Liver (tissue), 9 donors: ENCODE results near the gene ABCC3. TPM values are rescaled to one million over a fixed set of nuclear protein-coding genes. Genes with fewer than 3 reads are reported as not detected.
A peak's percentile ranks its signal among the peaks of the same experiment; 100 is the strongest.

Source experiments
- DNase-seq: peaks from one replicate; pipeline ENCODE4 v3.0.0-alpha.2; 2017; ENCODE audit warnings: low spot score
- H3K27ac ChIP-seq, 2 donors: one replicate each; pipeline ENCODE4 v1.7.0; 2013; ENCODE audit warnings: inconsistent platforms in 2 of 2, low read length in 2 of 2, control low read depth in 1 of 2, low read depth in 1 of 2, mild to moderate bottlenecking in 1 of 2
- H3K27me3 ChIP-seq, 4 donors: one replicate each; pipeline versions ENCODE4 v1.6.1 to v1.7.0; 2013; ENCODE audit warnings: low read length in 3 of 4, inconsistent platforms in 1 of 4, mild to moderate bottlenecking in 1 of 4, moderate library complexity in 1 of 4; ENCODE audit not compliant: control insufficient read depth in 4 of 4, insufficient read depth in 4 of 4
- H3K36me3 ChIP-seq, 4 donors: one replicate each; pipeline versions ENCODE4 v1.6.1 to v1.7.0; 2013; ENCODE audit warnings: low read length in 3 of 4, mild to moderate bottlenecking in 3 of 4, low read depth in 1 of 4, moderate library complexity in 1 of 4; ENCODE audit not compliant: control insufficient read depth in 4 of 4, insufficient read depth in 3 of 4
- H3K4me1 ChIP-seq, 4 donors: one replicate each; pipeline versions ENCODE4 v1.6.1 to v1.7.0; 2013; ENCODE audit warnings: low read length in 3 of 4, mild to moderate bottlenecking in 3 of 4, moderate library complexity in 1 of 4; ENCODE audit not compliant: control insufficient read depth in 4 of 4, insufficient read depth in 4 of 4
- H3K4me3 ChIP-seq, 3 donors: one replicate each; pipeline versions ENCODE4 v1.6.1 to v1.7.0; 2013; ENCODE audit warnings: low read length in 3 of 3, control low read depth in 1 of 3, low read depth in 1 of 3, mild to moderate bottlenecking in 1 of 3
- H3K9ac ChIP-seq, 2 donors: one replicate each; pipeline ENCODE4 v1.7.0; 2013; ENCODE audit warnings: low read length in 2 of 2, mild to moderate bottlenecking in 2 of 2, moderate library complexity in 2 of 2, control low read depth in 1 of 2, low read depth in 1 of 2
- H3K9me3 ChIP-seq, 4 donors: one replicate each; pipeline versions ENCODE4 v1.6.1 to v1.7.0; 2013; ENCODE audit warnings: low read length in 3 of 4; ENCODE audit not compliant: control insufficient read depth in 4 of 4
- ATF3 ChIP-seq: IDR thresholded peaks from 2 replicates; pipeline ENCODE4 v1.6.1; 2016; ENCODE audit warnings: antibody characterized with exemption
- CTCF ChIP-seq: fragments of 150-350 bp; IDR thresholded peaks from 2 replicates; pipeline ENCODE4 v1.5.1; 2017; ENCODE audit warnings: improper control_type of control experiment, low read depth, low read length; ENCODE audit not compliant: missing input control
- EGR1 ChIP-seq, 2 donors: IDR thresholded peaks; 2 replicates each; pipeline ENCODE4 v1.6.1; 2016 to 2018; ENCODE audit warnings: antibody characterized with exemption in 2 of 2, low read depth in 2 of 2
- FOXA1 ChIP-seq: IDR thresholded peaks from 2 replicates; pipeline ENCODE4 v1.6.1; 2016; ENCODE audit warnings: antibody characterized with exemption
- FOXA2 ChIP-seq: IDR thresholded peaks from 2 replicates; pipeline ENCODE4 v1.6.1; 2016; ENCODE audit warnings: antibody characterized with exemption
- GABPA ChIP-seq, 2 donors: IDR thresholded peaks in 1 of 2; conservative IDR thresholded peaks in 1 of 2; 2 replicates each; pipeline ENCODE4 v1.6.1; 2016; ENCODE audit warnings: antibody characterized with exemption in 2 of 2, mild to moderate bottlenecking in 1 of 2, moderate library complexity in 1 of 2
- HNF4A ChIP-seq, 2 donors: conservative IDR thresholded peaks; 2 replicates each; pipeline ENCODE4 v1.6.1; 2016; ENCODE audit warnings: antibody characterized with exemption in 2 of 2, mild to moderate bottlenecking in 2 of 2
- HNF4G ChIP-seq: IDR thresholded peaks from 2 replicates; pipeline ENCODE4 v1.6.1; 2016; ENCODE audit warnings: antibody characterized with exemption
- JUND ChIP-seq, 2 donors: IDR thresholded peaks; 2 replicates each; pipeline ENCODE4 v1.6.1; 2016; ENCODE audit warnings: antibody characterized with exemption in 2 of 2
- MAX ChIP-seq: IDR thresholded peaks from 2 replicates; pipeline ENCODE4 v1.6.1; 2016; ENCODE audit warnings: antibody characterized with exemption
- NR2F2 ChIP-seq: IDR thresholded peaks from 2 replicates; pipeline ENCODE4 v1.6.1; 2016; ENCODE audit warnings: antibody characterized with exemption
- RAD21 ChIP-seq, 2 donors: IDR thresholded peaks; 2 replicates each; pipeline ENCODE4 v1.6.1; 2016; ENCODE audit warnings: antibody characterized with exemption in 2 of 2, mild to moderate bottlenecking in 2 of 2
- REST ChIP-seq: IDR thresholded peaks from 2 replicates; pipeline ENCODE4 v1.6.1; 2016; ENCODE audit warnings: antibody characterized with exemption, mild to moderate bottlenecking
- RXRA ChIP-seq, 2 donors: IDR thresholded peaks; 2 replicates each; pipeline ENCODE4 v1.6.1; 2017 to 2018; ENCODE audit warnings: antibody characterized with exemption in 2 of 2, mild to moderate bottlenecking in 1 of 2
- SP1 ChIP-seq: IDR thresholded peaks from 2 replicates; pipeline ENCODE4 v1.6.1; 2018; ENCODE audit warnings: antibody characterized with exemption, mild to moderate bottlenecking
- TAF1 ChIP-seq: conservative IDR thresholded peaks from 2 replicates; pipeline ENCODE4 v1.6.1; 2016; ENCODE audit warnings: antibody characterized with exemption, mild to moderate bottlenecking
- YY1 ChIP-seq: IDR thresholded peaks from 2 replicates; pipeline ENCODE4 v1.6.1; 2016; ENCODE audit warnings: antibody characterized with exemption, mild to moderate bottlenecking
- ZBTB33 ChIP-seq: IDR thresholded peaks from 2 replicates; pipeline ENCODE4 v1.6.1; 2016; ENCODE audit warnings: antibody characterized with exemption
- WGBS: extraction: QIAGEN DNeasy Blood & Tissue Kit; methylation state at CpG from one replicate; pipeline ENCODE4 v1.1.7; 2013; 5-methylcytosine and 5-hydroxymethylcytosine counted together
- polyA plus RNA-seq, 2 donors: library from polyadenylated mRNA; stranded (reverse) in 1 of 2; unstranded in 1 of 2; fragments of 200-250 nt in 1 of 2; fragments of >200 nt in 1 of 2; fragmentation: Nextera tagmentation in 1 of 2; extraction: Ambion mirVana in 1 of 2; gene quantifications; one replicate each; pipeline versions ENCODE4 v1.2.1 to v1.2.3, GENCODE V29; 2013 to 2015
- total RNA-seq, 2 donors: library from RNA; depleted of rRNA; stranded (reverse); fragments of >200 nt; gene quantifications; one replicate each; pipeline ENCODE4 v1.2.3, GENCODE V29; 2014
- donor health status: healthy.
- donor health status: healthy.
- donor health status: healthy.
- donor health status: healthy.
- donor health status: healthy.

The ABCC3 gene
- total and polyA plus RNA-seq, 4 donors, result 10.5 to 197 (median 80.5) TPM

- Histone ChIP-seq H3K27ac (peak overlapping the region; percentile 85 to 94), H3K4me1 (peaks cover 40 to 81% (median 73%) of the 10 kb centered on the region in 4 donors), H3K27me3 (no peaks in the 10 kb centered on the region), H3K36me3 (peaks cover 0 to 4% (median 1%) of the 10 kb centered on the region in 4 donors), H3K4me3 (no peak overlapping the region), H3K9ac (peak overlapping the region in 1 of 2 donors; percentile 15), H3K9me3 (no peaks in the 10 kb centered on the region)
- TF ChIP-seq REST (peak; percentile 75), ATF3 (peak; percentile 99), HNF4G (peak; percentile 94), HNF4A (conservative IDR thresholded peaks at IDR 0.05) (peak; percentile 96 to 98), NR2F2 (no peak), YY1 (peak; percentile 93), RAD21 (IDR thresholded peaks at IDR 0.05) (peak; percentile 62 to 68), EGR1 (IDR thresholded peaks at IDR 0.05; ENCODE audit: low read depth in 2 of 2) (peak in 1 of 2 donors; percentile 75), ZBTB33 (peak; percentile 80), TAF1 (no peak), SP1 (peak; percentile 97), MAX (peak; percentile 98), RXRA (IDR thresholded peaks at IDR 0.05) (peak; percentile 88 to 96), JUND (IDR thresholded peaks at IDR 0.05) (peak; percentile 99), FOXA1 (no peak), FOXA2 (peak; percentile 36), GABPA (IDR thresholded peaks at IDR 0.05 in 1 of 2, conservative IDR thresholded peaks at IDR 0.05 in 1 of 2) (peak in 1 of 2 donors; percentile 60), CTCF (no peak)
- 38% methylated on average over 14 of the region's 14 CpGs for WGBS
- DNase-seq, result no peak
These were observed 52.0 kb downstream of the ABCC3 start for GRCh38 chr17:50686494-50687199.
